T-helper 17 cell (primary cell): ENCODE measurements around the gene LIN54. TPM values are rescaled to one million over a fixed set of nuclear protein-coding genes. Genes with fewer than 3 reads are reported as not detected.
"Not testable (repeated sequence)": the region's sequence is repeated elsewhere in the genome, so short reads cannot be mapped to it uniquely, and the experiment has no call there.

Source experiments
- ATAC-seq: fragments of 150-1000 bp; cut with Tn5 transposase; 2 replicates; pipeline ENCODE4 v1.10.0; 2021; ENCODE audit warnings: mild to moderate bottlenecking, moderate library complexity
- DNase-seq, 3 donors: peaks; one replicate each; pipeline versions ENCODE4 v3.0.0 to v3.0.0-alpha.2; 2020 to 2021
- H3K9me3 ChIP-seq: one replicate; pipeline ENCODE4 v1.7.0; 2013; ENCODE audit warnings: low read length, mild to moderate bottlenecking; ENCODE audit not compliant: control insufficient read depth, poor library complexity, severe bottlenecking
- H3K27ac Mint-ChIP-seq: one replicate; pipeline ENCODE4 v1.8.0; 2022; ENCODE audit warnings: mild to moderate bottlenecking, moderate library complexity, mixed read lengths
- H3K27me3 Mint-ChIP-seq: one replicate; pipeline ENCODE4 v1.8.0; 2022; ENCODE audit warnings: mixed read lengths
- H3K36me3 Mint-ChIP-seq: one replicate; pipeline ENCODE4 v1.8.0; 2022; ENCODE audit warnings: low read depth, mixed read lengths
- H3K4me1 Mint-ChIP-seq: one replicate; pipeline ENCODE4 v1.8.0; 2022; ENCODE audit warnings: mild to moderate bottlenecking, mixed read lengths
- H3K4me3 Mint-ChIP-seq: one replicate; pipeline ENCODE4 v1.8.0; 2022; ENCODE audit warnings: mild to moderate bottlenecking, moderate library complexity, mixed read lengths
- total RNA-seq, 4 donors: library from RNA in 2 of 4; stranded (reverse) in 2 of 4; gene quantifications; one replicate each; pipeline ENCODE4 v1.2.3 and lab custom pipeline; 2022 to 2026

The LIN54 gene
- total RNA-seq, 2 donors from 2014 or later = 15.2 to 16.8 TPM

DNA sequence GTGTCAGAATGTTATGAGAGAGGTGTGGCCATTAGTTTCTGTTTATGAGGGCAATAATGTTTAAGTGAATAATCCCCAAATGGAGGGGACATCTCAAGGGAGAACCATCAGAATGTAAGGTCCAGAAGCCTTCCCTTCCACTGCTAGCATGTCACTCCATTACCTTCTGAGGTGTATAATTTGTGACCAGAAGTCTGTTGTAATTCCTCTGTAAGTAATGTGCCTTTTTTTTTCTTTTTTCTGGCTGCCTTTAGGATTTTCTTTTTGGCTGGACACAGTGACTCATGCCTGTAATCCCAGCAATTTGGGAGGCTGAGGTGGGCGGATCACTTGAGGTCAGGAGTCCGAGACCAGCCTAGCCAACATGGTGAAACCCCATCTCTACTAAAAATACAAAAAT is 13.6 kb upstream of the LIN54 start:
- H3K9me3 ChIP-seq = no peaks in the 10 kb centered on the region
- no peak for ATAC-seq
- Mint-ChIP-seq H3K4me1 (no peaks in the 10 kb centered on the region), H3K27me3 (peaks cover 15% of the 10 kb centered on the region), H3K4me3 (no peak overlapping the region), H3K36me3 (no peaks in the 10 kb centered on the region), H3K27ac (no peak overlapping the region)
- DNase-seq = no peak

DNA sequence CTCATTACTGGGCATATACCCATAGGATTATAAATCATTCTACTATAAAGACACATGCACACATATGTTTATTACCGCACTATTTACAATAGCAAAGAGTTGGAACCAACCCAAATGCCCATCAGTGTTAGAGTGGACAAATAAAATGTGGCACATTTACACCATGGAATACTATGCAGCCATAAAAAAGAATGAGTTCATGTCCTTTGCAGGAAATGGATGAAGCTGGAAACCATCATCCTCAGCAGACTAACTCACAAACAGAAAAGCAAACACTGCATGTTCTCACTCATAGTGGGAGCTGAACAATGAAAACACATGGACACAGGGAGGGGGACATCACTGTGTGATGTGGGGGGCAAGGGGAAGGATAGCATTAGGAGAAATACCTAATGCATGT is 13.0 kb upstream of the LIN54 start:
- peaks cover 10% of the 10 kb centered on the region for H3K27me3 Mint-ChIP-seq
- H3K9me3 ChIP-seq, ATAC-seq, H3K4me3 Mint-ChIP-seq, H3K4me1 Mint-ChIP-seq, H3K27ac Mint-ChIP-seq, H3K36me3 Mint-ChIP-seq, DNase-seq: not testable (repeated sequence)

DNA sequence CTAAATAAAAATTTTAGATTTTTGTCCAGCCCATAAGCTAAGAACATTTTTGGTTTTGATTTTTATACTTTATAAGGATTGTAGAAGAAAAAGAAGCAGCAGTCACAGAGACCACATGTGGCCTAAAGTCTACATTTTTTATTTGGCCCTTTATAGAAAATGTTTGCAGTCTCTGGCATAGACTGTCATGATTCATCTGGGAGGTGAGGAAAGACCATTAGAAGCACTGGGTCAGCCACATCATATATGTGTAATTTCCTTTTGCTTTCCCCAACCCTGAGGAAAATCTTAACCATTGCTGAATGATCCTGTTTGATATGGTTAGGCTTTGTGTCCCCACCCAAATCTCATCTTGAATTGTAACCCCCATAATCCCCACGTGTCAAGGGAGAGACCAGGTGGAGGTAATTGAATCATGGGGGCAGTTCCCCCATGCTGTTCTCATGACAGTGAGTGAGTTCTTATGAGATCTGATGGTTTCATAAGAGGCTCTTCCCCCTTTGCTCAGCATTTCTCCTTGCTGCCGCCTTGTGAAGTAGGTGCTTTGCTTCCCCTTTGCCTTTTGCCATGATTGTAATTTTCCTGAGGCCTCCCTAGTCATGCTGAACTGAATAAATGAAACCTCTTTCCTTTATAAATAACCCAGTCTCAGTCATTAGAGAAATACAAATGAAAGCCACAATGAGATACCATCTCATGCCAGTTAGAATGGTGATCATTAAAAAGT is 12.3 kb upstream of the LIN54 start:
- Mint-ChIP-seq H3K4me1 (no peaks in the 10 kb centered on the region), H3K36me3 (no peaks in the 10 kb centered on the region), H3K27me3 (peaks cover 8% of the 10 kb centered on the region), H3K4me3 (no peak overlapping the region), H3K27ac (no peak overlapping the region)
- ATAC-seq = no peak
- no peaks in the 10 kb centered on the region for H3K9me3 ChIP-seq
- no peak for DNase-seq

DNA sequence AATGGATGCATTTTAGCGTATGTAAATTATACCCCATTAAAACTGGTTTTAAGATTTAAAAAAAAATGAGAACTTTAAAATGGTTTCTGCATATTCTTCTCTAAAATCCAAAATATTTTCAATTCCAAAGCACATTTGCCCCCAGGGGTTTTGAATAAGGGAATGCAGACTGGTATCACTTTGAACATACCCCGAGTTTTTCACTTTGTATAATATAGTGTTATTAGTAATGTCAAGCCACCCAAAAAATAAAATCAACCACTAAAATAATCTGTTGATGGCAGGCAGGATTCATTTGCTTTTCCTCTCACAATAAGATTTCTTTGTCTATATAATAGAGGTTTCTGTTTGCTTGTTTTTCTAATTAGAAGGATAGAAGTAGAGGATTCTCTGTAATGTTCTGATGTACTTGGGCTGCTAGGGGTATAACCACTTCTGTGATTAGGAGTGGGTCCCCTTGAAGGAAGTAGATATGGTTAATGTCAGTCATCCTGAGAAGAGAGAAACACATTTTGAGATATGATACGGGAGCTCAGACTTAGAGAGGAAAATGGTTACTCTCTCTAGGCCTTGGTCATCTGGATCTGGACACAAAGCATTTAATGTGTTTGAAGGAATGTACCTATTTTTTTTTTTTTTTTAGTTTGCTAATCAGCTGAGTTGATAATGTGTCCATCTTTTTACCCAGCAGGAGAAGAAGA is 9.3 kb upstream of the LIN54 start:
- Mint-ChIP-seq H3K27ac (no peak overlapping the region), H3K36me3 (no peaks in the 10 kb centered on the region), H3K4me3 (no peak overlapping the region)

DNA sequence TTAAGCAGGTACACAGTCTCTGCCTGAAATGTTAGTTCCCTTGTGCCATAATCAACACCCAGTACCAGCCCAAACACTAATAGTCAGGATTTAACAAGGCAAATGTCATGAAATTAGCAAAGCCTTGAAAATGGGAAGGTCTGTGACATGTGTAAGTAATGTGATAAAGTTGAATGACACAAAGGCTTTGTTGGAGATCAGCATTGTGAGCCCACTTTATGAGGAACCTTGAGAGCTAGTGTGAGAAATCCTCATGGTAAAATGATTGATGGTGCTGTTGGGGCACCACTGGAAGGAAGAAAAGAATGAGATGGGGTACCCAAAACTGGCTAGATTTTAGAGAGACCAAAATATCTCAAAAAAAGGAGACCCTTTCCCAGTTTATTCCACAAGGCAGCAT is 3.3 kb upstream of the LIN54 start:
- ATAC-seq = no peak
- Mint-ChIP-seq H3K4me1 (peaks cover 35% of the 10 kb centered on the region), H3K27ac (peak overlapping the region; percentile 97), H3K27me3 (no peaks in the 10 kb centered on the region), H3K36me3 (peaks cover 2% of the 10 kb centered on the region), H3K4me3 (peak overlapping the region; percentile 98)
- H3K9me3 ChIP-seq = no peaks in the 10 kb centered on the region
- DNase-seq = no peak

More for the DNA sequence above, 9.3 kb upstream of the LIN54 start:
- DNase-seq (no peak), ATAC-seq (no peak)
- no peaks in the 10 kb centered on the region for H3K9me3 ChIP-seq
- Mint-ChIP-seq H3K27me3 (no peaks in the 10 kb centered on the region), H3K4me1 (peaks cover 1% of the 10 kb centered on the region)

DNA sequence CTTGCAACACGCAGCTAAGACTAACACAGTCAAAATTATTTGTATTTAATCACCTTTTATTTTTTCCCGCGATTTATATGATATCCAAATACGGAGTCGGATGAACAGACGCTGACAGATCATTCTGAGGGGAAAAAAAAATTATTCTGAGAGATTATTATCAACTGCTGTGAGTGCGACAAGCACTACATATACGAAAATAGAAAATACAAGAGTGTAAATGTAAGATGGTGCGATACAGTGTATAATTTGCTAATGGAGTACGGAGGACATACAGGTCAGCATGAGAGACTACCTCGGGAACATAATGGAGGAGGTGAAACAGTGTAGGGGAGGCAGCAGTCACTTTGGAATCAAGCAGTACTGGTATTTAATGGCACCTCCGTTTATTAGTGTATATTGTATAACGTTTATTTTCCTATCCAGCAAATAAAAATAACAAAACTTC is 2.8 kb upstream of the LIN54 start:
- H3K4me3 Mint-ChIP-seq = peak overlapping the region; percentile 98
- peaks cover 37% of the 10 kb centered on the region for H3K4me1 Mint-ChIP-seq
- ATAC-seq = no peak
- H3K9me3 ChIP-seq = no peaks in the 10 kb centered on the region
- DNase-seq = no peak
- H3K27me3 Mint-ChIP-seq = no peaks in the 10 kb centered on the region
- peak overlapping the region; percentile 97 for H3K27ac Mint-ChIP-seq
- H3K36me3 Mint-ChIP-seq = peaks cover 2% of the 10 kb centered on the region

DNA sequence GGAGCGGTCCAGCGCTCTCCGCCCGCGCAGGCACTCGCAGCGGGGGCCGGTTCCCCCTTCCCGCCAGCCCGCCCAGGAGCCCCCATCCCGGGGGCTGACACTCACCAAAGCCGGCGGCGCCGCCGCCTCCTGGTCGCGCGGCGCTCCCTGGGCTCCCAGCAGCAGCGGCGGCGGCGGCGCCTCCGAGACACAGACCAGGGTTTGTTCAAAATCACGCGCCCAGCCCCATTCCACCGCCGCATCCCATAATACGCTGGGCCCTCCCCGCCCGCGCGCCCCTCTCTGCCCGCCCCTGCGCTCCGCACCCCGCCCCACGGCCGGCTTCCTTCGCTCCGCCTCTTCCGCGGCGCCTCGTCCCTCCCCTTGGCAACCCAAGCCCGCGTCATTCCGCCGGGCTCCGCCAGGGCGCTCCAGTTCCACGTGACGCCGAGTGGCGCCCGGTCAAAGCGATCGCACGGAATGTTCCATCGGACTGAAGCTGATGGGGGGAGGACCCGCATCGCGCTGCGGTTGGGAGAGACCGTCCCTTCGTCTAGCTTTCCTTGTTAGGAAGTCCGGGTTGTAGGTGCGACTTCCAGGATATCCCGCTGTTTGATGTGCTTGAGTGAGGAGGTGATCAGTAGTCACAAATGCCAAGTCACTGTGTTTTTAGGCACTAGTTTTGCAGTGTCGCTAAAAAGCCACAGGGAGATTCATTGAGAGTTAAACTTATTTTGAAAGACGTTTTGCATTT is 2.2 kb upstream of the LIN54 start:
- H3K27me3 Mint-ChIP-seq = no peaks in the 10 kb centered on the region
- peaks cover 40% of the 10 kb centered on the region for H3K4me1 Mint-ChIP-seq
- H3K9me3 ChIP-seq = no peaks in the 10 kb centered on the region
- ATAC-seq (peak; percentile 89), DNase-seq (peak; percentile 97)
- peak overlapping the region; percentile 98 for H3K4me3 Mint-ChIP-seq
- peak overlapping the region; percentile 97 for H3K27ac Mint-ChIP-seq
- H3K36me3 Mint-ChIP-seq = peaks cover 2% of the 10 kb centered on the region

DNA sequence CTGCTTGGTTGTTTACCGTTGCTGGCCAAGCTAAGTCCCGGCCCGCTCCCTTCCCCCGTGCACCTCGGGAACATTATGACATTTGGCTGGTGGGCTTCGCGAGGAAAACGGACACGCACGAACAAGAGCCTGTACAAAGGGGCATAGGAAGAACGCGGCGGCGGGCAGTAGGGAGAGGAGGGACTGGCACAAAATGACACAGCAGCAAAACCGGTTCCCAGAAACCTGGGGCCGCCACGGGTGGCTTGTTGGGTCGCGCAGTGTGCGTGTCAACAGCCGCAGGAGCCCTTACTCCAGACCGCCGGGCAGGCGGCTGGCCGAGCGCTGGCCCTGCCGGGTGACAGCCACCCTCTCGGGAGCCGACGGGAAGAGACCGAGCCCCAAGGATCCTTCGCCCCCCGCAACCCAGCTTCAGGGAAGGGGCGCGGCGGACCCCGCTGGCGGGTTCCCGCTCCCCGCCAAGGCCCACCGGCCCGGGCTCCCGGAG is 1.6 kb upstream of the LIN54 start:
- Mint-ChIP-seq H3K4me1 (peaks cover 46% of the 10 kb centered on the region), H3K36me3 (peaks cover 2% of the 10 kb centered on the region), H3K4me3 (peak overlapping the region; percentile 98), H3K27me3 (no peaks in the 10 kb centered on the region), H3K27ac (peak overlapping the region; percentile 97)
- no peak for ATAC-seq
- DNase-seq = peak in 1 of 3 donors; percentile 14
- H3K9me3 ChIP-seq = no peaks in the 10 kb centered on the region

DNA sequence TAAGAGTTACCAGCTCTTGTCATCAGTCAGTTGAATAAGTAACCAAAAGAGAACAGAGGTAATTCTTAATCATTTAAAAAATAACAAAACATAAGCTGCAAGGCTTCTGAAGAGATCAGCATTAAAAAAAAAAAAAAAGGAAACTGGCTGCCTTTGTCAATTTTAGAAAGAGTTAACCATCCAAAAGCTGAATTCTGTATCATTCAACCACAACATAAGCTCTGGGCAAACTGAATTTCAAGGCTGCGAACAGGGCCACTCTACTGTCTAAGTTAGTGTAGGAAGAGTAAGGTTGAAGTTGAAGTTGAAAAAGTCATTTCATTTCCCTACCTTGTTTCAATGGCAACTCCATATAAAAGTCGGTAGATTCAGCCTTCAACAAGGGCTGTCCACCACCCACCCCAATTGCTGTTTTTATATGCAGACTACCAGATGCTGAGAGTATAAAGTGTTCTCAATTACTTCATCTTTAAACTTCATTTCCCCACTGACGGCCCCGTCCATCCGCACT is 1.1 kb upstream of the LIN54 start:
- ATAC-seq (no peak), DNase-seq (no peak)
- no peaks in the 10 kb centered on the region for H3K9me3 ChIP-seq
- peaks cover 2% of the 10 kb centered on the region for H3K36me3 Mint-ChIP-seq
- no peaks in the 10 kb centered on the region for H3K27me3 Mint-ChIP-seq
- H3K4me1 Mint-ChIP-seq = peaks cover 46% of the 10 kb centered on the region
- H3K4me3 Mint-ChIP-seq = peak overlapping the region; percentile 98
- peak overlapping the region; percentile 97 for H3K27ac Mint-ChIP-seq

DNA sequence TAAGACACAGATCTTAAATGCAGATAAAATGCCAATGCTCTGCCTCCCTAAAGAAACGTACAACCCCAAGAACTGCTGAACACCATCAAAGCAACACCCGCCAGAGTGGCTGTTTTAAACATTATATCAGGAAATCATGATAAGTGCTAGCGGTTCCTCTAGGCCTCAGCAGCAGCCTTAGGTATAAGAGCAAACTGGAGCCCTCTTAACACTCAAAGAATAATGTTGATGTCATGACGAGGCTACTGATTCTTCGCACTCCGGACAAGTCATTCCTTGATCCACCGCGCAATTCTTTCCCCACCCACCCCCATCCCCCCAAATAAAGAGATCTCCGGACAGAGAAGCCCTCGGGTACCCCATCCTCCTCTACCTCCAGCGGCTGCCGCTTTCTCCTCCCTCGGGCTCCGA is 507 bp downstream of the LIN54 start:
- H3K36me3 Mint-ChIP-seq = peaks cover 2% of the 10 kb centered on the region

DNA sequence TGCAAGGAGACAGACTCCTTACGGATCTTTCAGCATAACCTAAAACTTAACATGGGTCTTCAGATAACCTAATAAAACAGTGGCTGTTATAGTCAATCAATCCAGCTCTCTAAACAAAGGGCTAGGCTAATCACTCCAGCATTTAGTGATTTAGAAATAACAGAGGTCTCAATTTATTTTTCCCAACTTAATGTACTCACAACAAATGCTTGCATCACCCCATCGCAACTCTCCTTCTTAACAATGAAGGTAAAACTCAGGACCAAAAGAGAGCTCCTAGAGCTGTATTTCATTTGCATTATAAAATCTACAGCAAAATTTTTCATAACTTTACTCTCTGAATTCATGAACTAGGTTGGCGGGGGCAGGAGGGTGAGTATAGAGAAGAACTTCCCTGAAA is 1.1 kb downstream of the LIN54 start:
- no peaks in the 10 kb centered on the region for H3K9me3 ChIP-seq
- Mint-ChIP-seq H3K4me1 (peaks cover 50% of the 10 kb centered on the region), H3K4me3 (peak overlapping the region; percentile 98), H3K36me3 (peaks cover 2% of the 10 kb centered on the region), H3K27ac (peak overlapping the region; percentile 97), H3K27me3 (no peaks in the 10 kb centered on the region)
- no peak for DNase-seq
- ATAC-seq = no peak

More for the DNA sequence above, 507 bp downstream of the LIN54 start:
- H3K9me3 ChIP-seq = no peaks in the 10 kb centered on the region
- H3K4me3 Mint-ChIP-seq = peak overlapping the region; percentile 98
- DNase-seq (no peak), ATAC-seq (no peak)
- H3K27ac Mint-ChIP-seq = peak overlapping the region; percentile 97
- no peaks in the 10 kb centered on the region for H3K27me3 Mint-ChIP-seq
- peaks cover 51% of the 10 kb centered on the region for H3K4me1 Mint-ChIP-seq

DNA sequence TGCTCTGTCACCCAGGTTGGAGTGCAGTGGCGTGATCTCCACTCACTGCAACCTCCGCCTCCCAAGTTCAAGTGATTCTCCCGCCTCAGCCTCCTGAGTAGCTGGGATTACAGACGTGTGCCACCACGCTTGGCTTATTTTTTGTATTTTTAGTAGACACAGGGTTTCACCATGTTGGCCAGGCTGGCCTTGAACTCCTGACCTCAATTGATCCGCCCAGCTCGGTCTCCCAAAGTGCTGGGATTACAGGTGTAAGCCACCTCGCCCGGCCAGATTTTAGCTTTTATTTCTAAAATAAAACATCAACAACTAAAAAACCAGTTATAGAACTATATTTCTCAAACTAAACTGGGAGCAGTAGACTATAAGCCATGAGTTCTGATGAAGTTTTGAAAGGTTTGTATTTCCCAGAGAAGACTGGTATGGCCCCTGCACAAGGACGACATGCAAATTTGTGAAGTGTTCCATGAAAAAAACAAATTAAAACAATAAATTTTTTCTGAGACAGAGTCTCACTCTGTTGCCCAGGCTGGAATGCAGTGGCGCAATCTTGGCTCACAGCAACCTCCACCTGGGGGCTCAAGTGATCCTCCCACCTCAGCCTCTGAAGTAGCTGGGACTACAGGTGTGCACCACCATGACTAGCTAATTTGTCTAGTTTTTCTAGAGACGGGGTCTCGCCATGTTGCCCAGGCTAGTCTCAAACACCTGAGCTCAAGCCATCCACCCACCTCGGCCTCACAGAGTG is 7.4 kb downstream of the LIN54 start:
- not testable (repeated sequence) for H3K27ac Mint-ChIP-seq, H3K27me3 Mint-ChIP-seq, ATAC-seq, H3K9me3 ChIP-seq, H3K4me3 Mint-ChIP-seq, H3K36me3 Mint-ChIP-seq, DNase-seq
- peaks cover 24% of the 10 kb centered on the region for H3K4me1 Mint-ChIP-seq
